NOMO-1 (cell line): ENCODE measurements around the gene MDH2.
"Not testable (repeated sequence)": the region's sequence is repeated elsewhere in the genome, so short reads cannot be mapped to it uniquely, and the experiment has no call there.

ENCODE experiments used
- DNase-seq, 2 experiments: peaks; one replicate each; lab custom pipeline; 2025; ENCODE audit not compliant: unreplicated experiment in 2 of 2; lab: John Stamatoyannopoulos, UW

MDH2 gene

GRCh38 chr7:76106130-76106529, 58.2 kb downstream of the MDH2 start:
- DNase-seq: not testable (repeated sequence)

- no peak for DNase-seq
Observed at GRCh38 chr7:76106893-76107292, 59.0 kb downstream of the MDH2 start.

- DNase-seq: no peak
Observed at GRCh38 chr7:76108540-76109233, 60.8 kb downstream of the MDH2 start.

GRCh38 chr7:76113042-76113630, 65.2 kb downstream of the MDH2 start:
- DNase-seq: not testable (repeated sequence)

GRCh38 chr7:76114742-76115141, 66.8 kb downstream of the MDH2 start:
- not testable (repeated sequence) for DNase-seq
